Midbrain (tissue), 1 donor: ENCODE measurements around the gene RNF5.
"Not testable (repeated sequence)": the region's sequence is repeated elsewhere in the genome, so short reads cannot be mapped to it uniquely, and the experiment has no call there.

ENCODE experiments used
- DNase-seq: peaks from one replicate; lab custom pipeline; 2025; lab: John Stamatoyannopoulos, UW

Gene RNF5

DNA sequence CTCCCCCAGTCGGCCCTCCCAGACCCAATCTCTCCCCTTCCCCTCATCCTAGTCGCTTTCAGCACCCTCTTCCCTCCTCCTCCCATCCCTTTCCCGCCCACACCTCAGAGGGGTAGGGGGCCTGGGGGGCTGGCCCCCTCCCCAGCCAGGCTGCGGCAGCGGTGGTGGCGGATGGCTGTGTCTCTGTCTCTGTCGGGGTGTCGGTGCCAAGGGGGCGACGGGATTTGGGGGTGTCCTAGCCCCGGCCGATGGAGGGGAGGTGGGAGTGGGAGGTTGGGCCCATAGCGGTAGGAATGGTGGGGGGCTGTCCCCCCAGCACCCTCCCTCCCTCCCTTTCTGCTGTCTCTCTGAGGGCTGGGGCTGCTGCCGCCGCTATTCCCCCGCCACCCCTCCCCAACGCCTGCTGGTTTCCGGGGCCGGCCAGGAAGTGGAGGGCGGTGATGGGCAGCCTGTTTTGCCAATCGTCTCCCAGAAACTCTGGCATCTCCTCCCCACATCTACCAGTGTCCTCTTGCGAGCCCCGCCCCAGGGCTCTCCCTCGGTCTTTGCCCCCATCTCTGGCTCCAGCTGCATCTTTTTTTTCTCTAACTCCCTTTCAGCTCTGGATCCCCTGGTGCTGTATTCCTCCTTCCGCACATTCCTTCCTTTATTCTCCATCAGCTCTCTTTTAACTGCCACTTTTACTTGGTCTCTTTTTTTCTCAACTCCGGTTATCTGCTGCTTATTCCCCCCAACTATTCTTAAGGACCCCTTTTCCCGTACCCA lies 2.3 kb upstream of the RNF5 start, which contains the start of gene AGPAT1:
Gene AGPAT1 (minus strand): TSS at position 374 of the 765 bp plus-strand sequence. CDS start 4,588 bp downstream, outside the sequence.
- peak; percentile 97 for DNase-seq

- DNase-seq = no peak
Measured at GRCh38 chr6:32176476-32177182, 1.6 kb upstream of the RNF5 start.

GRCh38 chr6:32177183-32177787 lies 920 bp upstream of the RNF5 start:
- peak; percentile 63 for DNase-seq

- peak; percentile 23 for DNase-seq
Measured at GRCh38 chr6:32178547-32179440, 589 bp downstream of the RNF5 start.

- DNase-seq = no peak
Measured at GRCh38 chr6:32179766-32180405, 1.7 kb downstream of the RNF5 start.

- DNase-seq = no peak
Measured at GRCh38 chr6:32181148-32181702, 3.0 kb downstream of the RNF5 start.

- DNase-seq = no peak
Measured at GRCh38 chr6:32181915-32182529, 3.8 kb downstream of the RNF5 start.

DNA sequence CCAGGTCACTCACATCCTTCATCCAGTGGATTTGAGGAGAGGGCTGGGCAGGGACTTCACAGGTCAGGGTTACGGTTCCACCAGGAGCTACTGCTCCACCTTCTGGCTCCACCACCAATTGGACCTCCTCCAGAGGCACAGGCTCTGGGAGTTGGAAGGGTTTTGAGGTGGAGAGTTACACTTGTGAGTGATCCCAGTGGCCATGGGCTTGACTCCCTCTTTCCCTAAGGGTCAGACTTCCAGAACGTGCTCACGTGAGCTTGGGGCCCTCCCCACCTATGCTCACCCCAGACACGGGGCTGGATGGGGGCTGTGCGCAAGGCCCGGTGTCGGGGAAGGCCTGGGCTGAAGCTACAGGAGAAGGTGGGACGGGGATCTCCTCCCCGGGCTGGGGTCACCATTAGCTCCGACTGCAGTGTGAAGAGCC lies 4.4 kb downstream of the RNF5 start:
- DNase-seq = no peak

- no peak for DNase-seq
Measured at GRCh38 chr6:32183030-32183429, 4.8 kb downstream of the RNF5 start.

GRCh38 chr6:32183483-32184083 lies 5.4 kb downstream of the RNF5 start:
- no peak for DNase-seq

DNA sequence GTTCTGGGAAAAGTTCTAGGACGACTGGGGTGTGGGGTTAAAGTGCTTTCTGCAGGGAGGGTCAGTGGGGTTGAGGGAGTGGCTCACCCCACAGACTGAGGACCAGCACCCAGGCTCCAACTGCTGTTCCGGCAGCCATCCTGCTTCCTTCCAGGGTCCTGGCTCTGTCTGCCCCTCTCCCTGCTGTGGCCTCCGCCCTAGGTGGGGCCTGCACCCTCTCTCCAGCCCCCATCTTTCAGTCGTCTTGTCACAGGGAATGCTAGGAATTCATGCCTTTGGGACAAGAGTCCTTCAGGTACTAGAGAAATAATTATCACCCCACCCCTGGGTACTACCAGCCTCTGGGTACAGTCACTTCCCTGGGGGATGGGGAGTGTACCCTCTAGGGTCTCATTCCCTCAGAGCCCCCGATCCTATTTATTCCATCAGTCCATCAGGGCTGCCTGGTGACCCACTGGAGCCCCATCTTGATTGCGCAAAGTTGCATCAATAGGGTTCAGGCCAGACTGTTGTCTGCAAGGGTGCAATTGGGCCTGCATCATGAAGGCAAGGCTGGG lies 6.0 kb downstream of the RNF5 start, which contains the start of gene AGER:
Gene AGER (minus strand): TSS at position 170 of the 557 bp plus-strand sequence. CDS start 31 bp downstream, at position 139.
- no peak for DNase-seq

- not testable (repeated sequence) for DNase-seq
Measured at GRCh38 chr6:32185681-32186131, 7.5 kb downstream of the RNF5 start.

- DNase-seq = not testable (repeated sequence)
Measured at GRCh38 chr6:32186151-32186840, 8.1 kb downstream of the RNF5 start.

- no peak for DNase-seq
Measured at GRCh38 chr6:32187009-32187709, 9.0 kb downstream of the RNF5 start.

- not testable (repeated sequence) for DNase-seq
Measured at GRCh38 chr6:32187725-32188380, 9.6 kb downstream of the RNF5 start.

DNA sequence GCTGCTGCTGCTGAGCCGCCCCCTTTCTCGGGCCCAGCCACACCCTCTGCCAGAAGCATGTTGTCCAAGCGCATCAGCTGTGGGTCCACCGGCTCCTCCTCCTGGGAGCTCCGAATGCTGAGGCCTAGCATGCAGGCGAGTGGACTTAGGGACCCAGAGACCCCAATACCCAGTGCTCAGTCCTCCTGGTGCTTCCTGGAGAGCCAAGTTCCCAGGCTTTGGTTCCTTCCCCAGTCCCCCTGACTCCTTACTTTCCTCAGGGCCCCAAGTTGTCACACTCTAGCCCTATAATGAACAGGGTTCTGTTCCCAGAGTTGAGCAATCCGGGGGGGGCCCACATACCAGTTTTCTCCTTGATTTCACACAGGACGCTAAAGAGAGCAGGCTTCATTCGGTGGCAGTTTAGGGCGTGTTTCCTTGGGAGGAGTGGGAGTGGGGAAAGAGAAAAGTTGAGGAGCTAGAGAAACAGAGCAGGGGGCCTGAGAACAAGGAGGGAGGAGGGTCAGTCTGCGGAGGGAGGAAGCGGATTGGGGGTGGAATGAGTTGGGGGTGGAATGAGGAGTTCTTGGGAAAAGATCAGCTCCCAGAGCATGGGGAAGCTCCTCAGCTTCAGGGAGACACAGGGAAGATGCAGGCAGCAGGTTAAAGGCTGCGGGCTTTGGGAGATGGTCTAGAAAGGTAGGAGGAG lies 10.3 kb downstream of the RNF5 start:
- DNase-seq = no peak
